ENCODE data around the gene TRMT5.

TRMT5 gene

DNA sequence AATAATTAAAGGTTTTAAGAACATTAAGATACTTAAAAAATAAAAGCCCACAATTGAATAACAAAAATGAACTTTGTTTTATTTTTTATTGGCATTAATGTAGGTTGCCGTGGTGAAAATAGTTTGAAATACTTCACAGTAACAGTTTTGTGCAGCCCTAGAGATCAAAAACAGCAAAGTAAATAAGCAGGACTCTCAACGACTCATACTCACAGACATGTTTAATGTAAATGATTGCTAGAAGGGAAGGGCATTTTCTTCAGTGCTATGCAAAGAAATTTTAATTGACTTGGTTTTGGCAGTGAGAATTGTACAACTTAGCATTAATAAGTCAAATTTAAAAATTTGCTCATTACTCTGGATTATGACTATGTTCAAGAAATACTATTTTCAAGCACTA lies 16.0 kb downstream of the TRMT5 start:
- no peak for DNase-seq

DNA sequence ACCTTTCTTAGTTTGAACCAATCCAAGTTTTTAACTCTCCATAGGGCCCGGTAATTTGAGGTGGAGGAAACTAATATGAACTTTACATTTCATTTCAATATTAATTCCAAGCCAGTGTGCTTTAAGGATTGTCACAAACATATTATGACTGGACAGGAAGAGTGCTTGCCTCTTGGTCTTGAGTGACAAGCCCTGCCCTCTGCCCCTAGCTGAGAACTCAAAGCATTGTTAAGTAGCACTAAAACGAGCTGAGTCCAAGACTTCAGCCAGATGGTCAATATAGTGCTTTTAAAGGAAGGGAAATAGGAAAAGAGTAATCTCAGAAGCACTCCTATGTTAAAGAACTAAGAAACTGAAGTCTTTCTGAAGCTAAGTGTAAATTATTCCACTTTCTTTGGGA lies 17.1 kb downstream of the TRMT5 start:
- DNase-seq: no peak

DNA sequence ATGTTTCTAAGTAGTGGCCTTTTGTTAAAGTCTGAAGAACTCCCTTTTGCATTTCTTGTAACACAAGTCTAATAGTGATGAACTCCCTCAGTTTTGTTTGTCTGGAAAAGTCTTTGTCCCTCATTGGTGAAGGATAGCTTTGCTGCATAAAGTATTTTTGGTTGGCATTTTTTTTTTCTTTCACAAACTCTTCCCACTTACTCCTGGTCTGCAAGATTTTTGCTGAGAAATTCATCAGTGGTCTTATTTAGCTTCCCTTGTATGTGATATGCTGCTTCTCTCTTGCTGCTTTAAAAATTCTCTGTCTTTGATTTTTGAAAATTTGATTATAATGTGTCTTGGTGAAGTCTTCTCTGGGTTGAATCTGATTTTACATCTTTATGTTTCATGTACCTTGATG lies 22.7 kb downstream of the TRMT5 start:
- DNase-seq: no peak

GRCh38 chr14:60956632-60957031 lies 24.2 kb downstream of the TRMT5 start:
- DNase-seq: no peak

DNA sequence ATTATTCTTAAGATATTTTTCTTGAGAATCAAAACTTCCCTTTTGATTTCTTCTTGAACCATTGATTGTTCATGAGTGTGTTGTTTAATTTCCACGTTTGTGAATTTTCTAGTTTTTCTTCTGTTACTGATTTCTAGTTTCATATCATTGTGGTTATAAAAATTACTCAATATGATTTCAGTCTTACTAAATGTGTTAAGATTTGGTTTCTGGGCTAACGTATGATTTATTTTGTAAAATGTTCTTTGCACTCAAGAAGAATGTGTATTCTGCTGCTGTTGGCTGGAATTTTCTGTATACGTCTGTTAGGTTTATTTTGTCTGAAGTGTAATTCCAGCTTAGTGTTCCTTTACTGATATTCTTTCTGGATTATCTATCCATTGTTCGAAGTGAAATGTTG lies 24.7 kb downstream of the TRMT5 start:
- DNase-seq: no peak

DNA sequence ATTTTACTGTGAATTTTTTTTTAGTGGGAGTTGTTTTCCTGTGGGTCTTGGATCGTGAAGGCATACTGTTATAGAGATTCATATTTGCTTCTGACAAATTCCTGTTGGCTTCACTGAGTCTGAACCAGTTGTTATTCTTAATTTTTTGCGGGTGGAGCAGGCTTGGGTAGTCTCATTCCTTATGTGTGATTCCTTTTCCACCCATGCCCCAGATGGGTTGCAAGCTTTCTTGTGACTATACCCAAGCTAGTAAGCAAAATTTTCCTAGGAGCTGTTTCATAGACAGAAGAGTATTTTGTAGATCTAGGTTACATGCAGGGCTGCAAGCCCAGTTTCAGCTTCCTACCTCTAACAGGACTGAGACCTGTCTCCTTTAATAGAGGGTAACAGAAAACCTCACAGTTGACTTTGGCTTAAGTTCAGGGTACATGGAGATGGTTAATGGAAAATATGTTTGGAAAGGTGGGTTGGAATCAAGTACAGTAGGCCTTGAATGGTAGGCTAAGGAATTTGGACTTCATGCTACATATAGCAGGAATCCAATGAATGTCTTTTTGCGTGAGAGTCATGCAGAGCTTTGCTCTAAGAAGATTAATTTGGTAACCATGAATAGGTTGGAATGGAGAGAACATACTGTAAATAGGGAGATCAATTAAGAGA lies 29.0 kb downstream of the TRMT5 start:
- DNase-seq: no peak

GRCh38 chr14:60946773-60947172 lies 34.1 kb downstream of the TRMT5 start:
- no peak for DNase-seq

- no peak for DNase-seq
Measured at GRCh38 chr14:60945984-60946383, 34.9 kb downstream of the TRMT5 start.

- no peak for DNase-seq
Measured at GRCh38 chr14:60944204-60944603, 36.7 kb downstream of the TRMT5 start.

DNA sequence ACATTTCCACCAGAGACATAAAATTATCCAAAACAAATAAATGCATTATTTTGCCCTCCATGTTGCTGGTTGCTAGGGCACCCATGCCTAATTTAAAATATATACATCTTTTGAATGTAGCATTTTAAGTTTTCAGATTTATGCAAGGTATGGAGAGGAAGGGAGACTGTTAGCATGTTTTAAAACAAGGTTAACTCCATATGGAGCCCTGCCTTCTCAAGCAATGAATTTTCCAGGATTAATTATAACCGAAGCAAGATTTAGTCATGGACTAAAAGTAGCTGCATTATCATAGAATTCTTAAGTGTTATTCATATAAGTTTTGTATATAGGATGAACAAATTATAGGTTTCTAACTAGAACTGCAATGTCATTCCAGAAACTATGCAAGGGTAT lies 37.2 kb downstream of the TRMT5 start:
- DNase-seq: no peak

GRCh38 chr14:60935319-60935718 lies 45.6 kb downstream of the TRMT5 start:
- DNase-seq: no peak

- DNase-seq: no peak
Measured at GRCh38 chr14:60933920-60934655, 46.8 kb downstream of the TRMT5 start.

DNA sequence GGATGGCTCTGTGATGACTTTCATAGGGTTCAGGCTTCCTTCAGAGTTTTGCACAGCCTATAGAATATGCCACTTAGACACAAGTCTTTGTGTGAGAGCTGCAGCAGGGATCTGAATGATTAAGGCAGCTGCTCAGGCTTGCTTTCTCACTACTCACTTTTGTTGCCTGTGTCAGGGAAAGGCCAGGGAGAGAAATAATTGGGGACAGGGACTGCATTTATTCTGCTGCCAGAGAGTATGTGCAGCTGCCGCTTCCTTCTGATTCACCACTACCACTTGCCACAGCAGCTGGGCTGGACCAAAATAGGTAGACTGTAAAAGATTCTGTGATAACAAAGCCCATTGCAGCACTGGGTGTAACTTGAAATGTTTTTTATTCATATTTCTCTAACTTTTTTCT lies 49.7 kb downstream of the TRMT5 start:
- no peak for DNase-seq

- no peak for DNase-seq
Measured at GRCh38 chr14:60926002-60926401, 54.9 kb downstream of the TRMT5 start.

DNA sequence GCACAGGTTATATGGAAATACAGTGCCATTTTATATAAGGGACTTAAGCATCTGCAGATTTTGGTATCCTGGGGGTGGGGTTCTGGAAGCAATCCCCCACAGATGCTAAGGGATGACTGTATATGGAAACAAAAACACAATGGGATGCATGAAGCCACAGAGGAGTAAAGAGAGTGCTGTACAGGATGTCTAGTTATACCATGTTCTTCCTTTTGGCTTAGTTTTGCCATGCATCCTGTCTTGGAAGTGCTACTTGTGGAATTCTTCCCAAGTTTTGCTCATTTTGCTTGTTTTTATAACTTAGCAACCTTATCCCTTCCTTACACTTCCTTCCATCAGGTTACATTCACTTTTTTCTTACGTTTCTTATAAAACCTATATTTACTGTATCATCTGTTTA lies 55.6 kb downstream of the TRMT5 start:
- no peak for DNase-seq

- no peak for DNase-seq
Measured at GRCh38 chr14:60922050-60922449, 58.8 kb downstream of the TRMT5 start.
